K562 (cell line): ENCODE data around the gene HAPLN3. TPM values are rescaled to one million over a fixed set of nuclear protein-coding genes. Genes with fewer than 3 reads are reported as not detected.

Experiments
- BRD9 ChIP-seq: fragments of 450-650 bp; IDR thresholded peaks from 2 replicates; pipeline ENCODE4 v1.6.1; 2018; ENCODE audit warnings: low read depth; ENCODE audit not compliant: partially characterized antibody
- CEBPG ChIP-seq, 3 experiments: fragments of 200-800 bp in 1 of 3; sonication (Bioruptor generic) in 1 of 3; sonication (generic) in 1 of 3; formaldehyde crosslinking in 1 of 3; IDR thresholded peaks in 2 of 3; conservative IDR thresholded peaks in 1 of 3; 2 replicates each; pipeline versions ENCODE4 v1.6.1 to v1.8.0; 2016 to 2022; ENCODE audit warnings: missing compliant biosample characterization in 2 of 3, missing genetic modification characterization in 2 of 3, mild to moderate bottlenecking in 1 of 3, missing genetic modification reagents in 1 of 3
- KLF6 ChIP-seq: fragments of 250-450 bp; sonication (Bioruptor Pico); IDR thresholded peaks from 2 replicates; pipeline ENCODE4 v1.4.0; 2020; ENCODE audit warnings: mild to moderate bottlenecking, moderate library complexity, borderline replicate concordance
- PML ChIP-seq: IDR thresholded peaks from 2 replicates; pipeline ENCODE4 v1.6.1; 2012; ENCODE audit warnings: low read length, inconsistent platforms
- POLR2G ChIP-seq: fragments of 200-400 bp; formaldehyde crosslinking; IDR thresholded peaks from 2 replicates; pipeline ENCODE4 v1.6.1; 2017; ENCODE audit warnings: low read depth, mild to moderate bottlenecking, antibody characterized with exemption, low read length, moderate library complexity
- RBM15 ChIP-seq: fragments of 200-400 bp; formaldehyde crosslinking; IDR thresholded peaks from 2 replicates; pipeline ENCODE4 v1.6.1; 2018; ENCODE audit warnings: mild to moderate bottlenecking, low read length, moderate library complexity; ENCODE audit not compliant: insufficient read depth
- TBP ChIP-seq: optimal IDR thresholded peaks from 2 replicates; pipeline ENCODE3; 2011; ENCODE audit warnings: low read depth, low read length, improper control_type of control experiment
- TFAP4 ChIP-seq: sonication (generic); formaldehyde crosslinking; IDR thresholded peaks from 2 replicates; pipeline ENCODE4 v1.8.0; 2022; ENCODE audit warnings: missing genetic modification reagents, mild to moderate bottlenecking, moderate library complexity, borderline replicate concordance
- TRIM25 ChIP-seq: fragments of 450-650 bp; IDR thresholded peaks from 2 replicates; pipeline ENCODE4 v1.7.0; 2016; ENCODE audit warnings: borderline replicate concordance
- ZBTB40 ChIP-seq, 2 experiments: fragments of 450-650 bp in 1 of 2; sonication (generic) in 1 of 2; formaldehyde crosslinking in 1 of 2; IDR thresholded peaks; 2 replicates each; pipeline versions ENCODE4 v1.7.1 to v1.9.0; 2016 to 2022; ENCODE audit warnings: inconsistent platforms in 1 of 2, mild to moderate bottlenecking in 1 of 2, missing genetic modification reagents in 1 of 2
- ZKSCAN8 ChIP-seq: fragments of 200-800 bp; sonication (Bioruptor generic); IDR thresholded peaks from 2 replicates; pipeline ENCODE4 v1.6.1; 2016; ENCODE audit warnings: missing genetic modification characterization, missing compliant biosample characterization
- ZNF24 ChIP-seq: fragments of 450-650 bp; IDR thresholded peaks from 2 replicates; pipeline ENCODE4 v1.6.1; 2016
- ZNF707 ChIP-seq: fragments of 250-450 bp; sonication (Bioruptor Pico); conservative IDR thresholded peaks from 2 replicates; pipeline ENCODE4 v1.8.0; 2022; ENCODE audit warnings: inconsistent platforms, mild to moderate bottlenecking, moderate library complexity
- ZSCAN29 ChIP-seq: fragments of 450-650 bp; IDR thresholded peaks from 2 replicates; pipeline ENCODE4 v1.6.1; 2017
- polyA plus RNA-seq, 8 experiments: library from polyadenylated mRNA; depleted of rRNA in 4 of 8; stranded (reverse) in 5 of 8; unstranded in 3 of 8; fragments of >200 nt; fragmentation: Nextera tagmentation in 2 of 8; fragmentation: Illumina TruSeq in 1 of 8; extraction: Ambion mirVana in 2 of 8; extraction: Trizol in 1 of 8; gene quantifications; 2 replicates each; pipeline versions ENCODE4 v1.2.1 to v1.2.3, GENCODE V29; 2011 to 2014; ENCODE audit warnings: inconsistent platforms in 1 of 8, missing spikeins in 1 of 8
- total RNA-seq, 7 experiments: library from RNA; depleted of rRNA in 6 of 7; stranded (reverse); fragments of >200 nt in 6 of 7; fragmentation: Illumina TruSeq in 2 of 7; extraction: Trizol in 2 of 7; gene quantifications; 2 replicates each; pipeline versions ENCODE4 v1.2.1 to v1.2.3, GENCODE V29; 2011 to 2021; ENCODE audit warnings: low replicate concordance in 1 of 7

Gene HAPLN3
- total and polyA plus RNA-seq, 9 of the 15 experiments (the other 6 are each of a cell fraction or from before 2014, with no cell fraction given): 0.04 to 2.4 (median 0.65) TPM

GRCh38 chr15:88938802-88939485 is 43.6 kb upstream of the HAPLN3 start (continued):
- TF ChIP-seq ZBTB40 (IDR thresholded peaks at IDR 0.05) (peak; percentile 73), ZBTB40 (CRISPR knock-in tag; IDR thresholded peaks at IDR 0.05) (no peak), RBM15 (no peak), POLR2G (peak; percentile 51; the same call in 1 of the 2 replicates), ZSCAN29 (no peak), TFAP4 (CRISPR knock-in tag) (peak; percentile 58; the same call in 1 of the 2 replicates), CEBPG (CRISPR knock-in tag; IDR thresholded peaks at IDR 0.05) (peak; percentile 86), CEBPG (tag; conservative IDR thresholded peaks at IDR 0.05 in 1 of 2, IDR thresholded peaks at IDR 0.05 in 1 of 2) (peak; percentile 25 to 83; a peak in 3 of 4 replicates), PML (peak; percentile 33; the same call in 1 of the 2 replicates), ZNF707 (CRISPR knock-in tag) (no peak), TBP (peak; percentile 47), ZKSCAN8 (CRISPR knock-in tag) (peak; percentile 72), ZNF24 (0 out of 2 replicates have a peak, but pooled peaks have one; percentile 47), KLF6 (CRISPR knock-in tag) (peak; percentile 65; the same call in 1 of the 2 replicates), BRD9 (peak; percentile 69), TRIM25 (no peak)
